Spleen (tissue), 11 donors: ENCODE data around the gene FSIP1. TPM values are rescaled to one million over a fixed set of nuclear protein-coding genes. Genes with fewer than 3 reads are reported as not detected.

Experiments
- DNase-seq: peaks from one replicate; pipeline ENCODE4 v3.0.0-alpha.2; 2020
- H3K27ac ChIP-seq, 8 donors: fragments of 200-600 bp; sonication (generic) in 7 of 8; 1 replicate in 4 of 8; 2 replicates in 4 of 8; pipeline versions ENCODE4 v1.5.0 to v1.8.0; 2016 to 2021; ENCODE audit warnings: inconsistent platforms in 4 of 8, mild to moderate bottlenecking in 4 of 8, moderate library complexity in 1 of 8
- H3K27me3 ChIP-seq, 7 donors: fragments of 200-600 bp; sonication (generic) in 6 of 7; replicated peaks in 1 of 7; 1 replicate in 4 of 7; 2 replicates in 3 of 7; pipeline versions ENCODE4 v1.5.0 to v1.8.0; 2016 to 2021; ENCODE audit warnings: inconsistent platforms in 3 of 7, mild to moderate bottlenecking in 1 of 7
- H3K36me3 ChIP-seq, 6 donors: fragments of 200-600 bp; sonication (generic) in 5 of 6; 1 replicate in 4 of 6; 2 replicates in 2 of 6; pipeline versions ENCODE4 v1.5.0 to v1.8.0; 2016 to 2021; ENCODE audit warnings: inconsistent platforms in 2 of 6
- H3K4me1 ChIP-seq, 6 donors: fragments of 200-600 bp; sonication (generic) in 5 of 6; 1 replicate in 3 of 6; 2 replicates in 3 of 6; pipeline versions ENCODE4 v1.5.0 to v1.8.0; 2016 to 2021; ENCODE audit warnings: inconsistent platforms in 3 of 6
- H3K4me3 ChIP-seq, 8 donors: fragments of 200-600 bp; sonication (generic) in 7 of 8; 1 replicate in 4 of 8; 2 replicates in 4 of 8; pipeline versions ENCODE4 v1.5.0 to v1.8.0; 2016 to 2021; ENCODE audit warnings: inconsistent platforms in 4 of 8, mild to moderate bottlenecking in 4 of 8, moderate library complexity in 2 of 8
- H3K9me3 ChIP-seq, 8 donors: fragments of 200-600 bp; sonication (generic) in 7 of 8; 1 replicate in 4 of 8; 2 replicates in 4 of 8; pipeline versions ENCODE4 v1.5.0 to v1.8.0; 2016 to 2021; ENCODE audit warnings: inconsistent platforms in 4 of 8
- CTCF ChIP-seq, 11 experiments: fragments of 200-600 bp in 7 of 11; fragments of 450-650 bp in 4 of 11; sonication (generic) in 4 of 11; IDR thresholded peaks in 8 of 11; conservative IDR thresholded peaks in 3 of 11; 1 replicate in 7 of 11; 2 replicates in 4 of 11; pipeline versions ENCODE4 v1.4.0 to v1.8.0; 2016 to 2021; ENCODE audit warnings: antibody characterized with exemption in 11 of 11, inconsistent platforms in 4 of 11, mild to moderate bottlenecking in 1 of 11
- POLR2A ChIP-seq, 3 donors: fragments of 450-650 bp; IDR thresholded peaks; one replicate each; pipeline ENCODE4 v1.5.1; 2017; ENCODE audit warnings: antibody characterized with exemption in 3 of 3, mild to moderate bottlenecking in 1 of 3
- POLR2AphosphoS5 ChIP-seq, 3 donors: sonication (generic); formaldehyde crosslinking; IDR thresholded peaks; one replicate each; pipeline ENCODE4 v1.5.1; 2017; ENCODE audit warnings: antibody characterized with exemption in 3 of 3
- WGBS, 5 donors: extraction: QIAGEN DNeasy Blood & Tissue Kit in 3 of 5; methylation state at CpG; one replicate each; pipeline versions ENCODE4 v1.1.5 to v1.1.7; 2013 to 2018; 5-methylcytosine and 5-hydroxymethylcytosine counted together
- intact Hi-C: fragments of 100-400 bp; cut with DNase I; formaldehyde crosslinking; loops from one replicate; pipeline ENCODE4 v1.15.0; 2023; ENCODE audit warnings: low total_unique reads
- polyA plus RNA-seq, 3 donors: library from polyadenylated mRNA; stranded (reverse); fragments of 200-250 nt; gene quantifications; one replicate each; pipeline ENCODE4 v1.2.1, GENCODE V29; 2013
- total RNA-seq, 7 donors: library from RNA; depleted of rRNA in 3 of 7; stranded (reverse); fragments of >200 nt in 3 of 7; fragmentation: NEBNext Ultra II Directional in 4 of 7; extraction: Animal tissue kit (Norgen Biotek cat#: 25700) in 4 of 7; gene quantifications; one replicate each; pipeline versions ENCODE4 v1.1.0 to v1.2.1, GENCODE V29; 2016 to 2021
- donor health status: healthy with polysubstance abuse.
- donor health status: DM: no; HTN: no; CAD: no; lungs with moderate emphysema.
- donor health status: DM: no; HTN: no; CAD: no.
- donor health status: Bipolar disorder and iron deficiency.
- donor health status: healthy.
- donor health status: DM: no; HTN: no; CAD: no.
- donor health status: DM: yes; HTN: yes; CAD: no.

The FSIP1 gene
- total and polyA plus RNA-seq, 10 donors, result 0.09 to 2.3 (median 0.45) TPM

DNA sequence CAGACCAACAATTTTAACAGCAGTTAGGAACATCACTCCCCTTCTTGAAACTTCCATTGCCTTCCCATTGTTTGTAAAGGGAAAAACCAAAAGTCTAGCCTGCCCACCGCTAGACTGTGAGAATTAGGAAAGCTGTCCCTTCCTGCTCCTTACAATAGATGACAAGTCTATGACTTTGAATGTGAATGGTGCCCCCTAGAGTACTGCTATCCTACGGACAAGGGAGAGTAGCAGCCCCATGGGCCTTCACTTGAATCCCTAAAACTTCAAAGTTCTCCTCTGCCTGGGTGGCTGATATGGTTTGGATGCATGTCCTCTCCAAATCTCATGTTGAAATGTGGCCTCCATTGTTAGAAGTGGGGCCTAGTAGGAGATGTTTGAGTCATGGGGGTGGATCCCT is 41.0 kb upstream of the FSIP1 start:
- Histone ChIP-seq H3K36me3 (no peaks in the 10 kb centered on the region), H3K27me3 (peaks cover 0 to 7% (median 0%) of the 10 kb centered on the region in 7 donors), H3K27ac (no peak overlapping the region), H3K4me1 (no peaks in the 10 kb centered on the region), H3K9me3 (no peaks in the 10 kb centered on the region), H3K4me3 (no peak overlapping the region)
- no peak for DNase-seq
- WGBS, 5 donors, result 86 to 100% (median 93%) methylated on average over 2 of the region's 2 CpGs
- TF ChIP-seq CTCF (IDR thresholded peaks at IDR 0.05 in 8 of 11, conservative IDR thresholded peaks at IDR 0.05 in 3 of 11) (no peak), POLR2AphosphoS5 (IDR thresholded peaks at IDR 0.05) (no peak), POLR2A (IDR thresholded peaks at IDR 0.05) (no peak)
- intact Hi-C loops, result no loop called here

DNA sequence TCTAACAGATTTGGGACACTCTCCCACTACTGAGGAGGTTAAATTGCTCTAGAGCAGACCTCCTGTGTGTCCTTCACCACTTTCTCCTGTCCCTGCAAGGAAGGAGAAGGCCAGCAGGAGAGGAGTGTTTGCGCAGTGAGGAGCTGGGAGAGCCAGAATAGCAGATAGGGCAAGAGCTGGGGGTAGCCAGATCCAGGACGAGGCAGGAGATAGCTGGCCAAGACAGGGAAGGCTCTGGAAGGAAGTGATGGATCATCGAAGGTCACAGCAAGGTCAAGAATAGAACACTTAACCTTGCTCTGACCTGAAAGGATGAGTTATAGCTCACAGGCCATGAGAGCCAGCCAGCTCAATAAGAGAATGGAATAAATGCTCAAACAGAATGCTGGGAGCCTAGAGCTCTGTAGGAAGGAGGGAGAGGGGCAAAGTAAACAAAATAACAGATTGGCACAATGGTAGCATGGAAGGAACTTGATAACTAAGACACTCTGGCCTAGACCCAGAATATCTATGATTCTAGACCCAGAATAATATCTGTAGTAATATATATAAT is 37.5 kb upstream of the FSIP1 start:
- Histone ChIP-seq H3K27me3 (no peaks in the 10 kb centered on the region), H3K36me3 (no peaks in the 10 kb centered on the region), H3K9me3 (no peaks in the 10 kb centered on the region), H3K4me3 (no peak overlapping the region), H3K4me1 (no peaks in the 10 kb centered on the region), H3K27ac (no peak overlapping the region)
- no peak for DNase-seq
- intact Hi-C loops, result no loop called here
- TF ChIP-seq CTCF (IDR thresholded peaks at IDR 0.05 in 8 of 11, conservative IDR thresholded peaks at IDR 0.05 in 3 of 11) (no peak), POLR2A (IDR thresholded peaks at IDR 0.05) (no peak), POLR2AphosphoS5 (IDR thresholded peaks at IDR 0.05) (no peak)
- 40 to 61% (median 47%) methylated on average over 3 of the region's 3 CpGs for WGBS, 5 donors

DNA sequence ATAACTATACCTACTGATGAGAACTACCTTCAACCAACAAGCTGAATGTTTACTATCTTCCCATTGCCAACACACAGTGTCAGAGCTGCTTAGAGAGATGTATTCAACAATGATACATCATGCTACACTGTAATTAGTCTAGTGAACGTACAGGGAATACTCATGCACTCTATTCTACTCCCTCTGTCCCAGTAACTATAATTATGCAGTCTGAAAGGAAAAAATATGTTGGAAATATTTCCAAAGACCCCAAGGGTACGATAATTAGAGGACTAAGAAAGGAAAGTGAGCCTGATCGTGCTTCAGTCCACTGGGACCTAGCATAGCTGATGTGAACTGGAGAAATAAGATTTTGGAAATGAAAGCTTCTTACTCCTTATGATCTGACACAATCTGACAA is 36.9 kb upstream of the FSIP1 start:
- no peak overlapping the region for H3K4me3 ChIP-seq
- H3K4me1 ChIP-seq, result no peaks in the 10 kb centered on the region
- 77 to 88% (median 81%) methylated on average over 3 of the region's 3 CpGs for whole genome bisulfite sequencing, 5 donors
- H3K27ac ChIP-seq, result no peak overlapping the region
- H3K36me3 ChIP-seq, result no peaks in the 10 kb centered on the region
- TF ChIP-seq POLR2A (IDR thresholded peaks at IDR 0.05) (no peak), POLR2AphosphoS5 (IDR thresholded peaks at IDR 0.05) (no peak), CTCF (IDR thresholded peaks at IDR 0.05 in 8 of 11, conservative IDR thresholded peaks at IDR 0.05 in 3 of 11) (no peak)
- H3K9me3 ChIP-seq, result no peaks in the 10 kb centered on the region
- intact Hi-C loops, result no loop called here
- DNase-seq, result no peak
- H3K27me3 ChIP-seq, result no peaks in the 10 kb centered on the region

DNA sequence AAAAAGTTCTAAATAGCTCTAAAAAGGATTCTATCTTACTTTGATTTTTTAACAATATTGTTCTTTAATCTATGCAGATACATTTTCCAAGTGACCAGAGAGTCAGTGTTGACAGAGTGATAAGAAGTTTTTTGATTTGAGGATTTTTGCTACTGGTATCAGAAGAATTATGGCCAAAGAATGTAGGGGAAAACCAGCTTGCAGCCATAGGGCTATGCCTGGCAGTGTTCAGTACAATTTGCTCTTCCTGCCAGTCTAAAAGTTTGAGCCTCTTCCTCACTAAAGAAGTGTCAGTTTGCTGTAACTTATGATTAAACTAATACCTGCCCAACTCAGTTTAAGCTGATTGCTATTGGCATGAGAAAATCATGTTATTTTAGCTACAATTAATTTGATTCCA is 35.3 kb upstream of the FSIP1 start:
- no peaks in the 10 kb centered on the region for H3K9me3 ChIP-seq
- intact Hi-C loops, result no loop called here
- H3K4me3 ChIP-seq, result no peak overlapping the region
- H3K27me3 ChIP-seq, result no peaks in the 10 kb centered on the region
- no peak for DNase-seq
- no peak for TF ChIP-seq POLR2A (IDR thresholded peaks at IDR 0.05)
- no peak for TF ChIP-seq POLR2AphosphoS5 (IDR thresholded peaks at IDR 0.05)
- TF ChIP-seq CTCF (IDR thresholded peaks at IDR 0.05 in 8 of 11, conservative IDR thresholded peaks at IDR 0.05 in 3 of 11), result no peak
- no peak overlapping the region for H3K27ac ChIP-seq
- H3K36me3 ChIP-seq, result no peaks in the 10 kb centered on the region
- H3K4me1 ChIP-seq, result no peaks in the 10 kb centered on the region
